Naive thymus-derived CD4-positive, alpha-beta T cell (primary cell): ENCODE data around the gene JDP2. TPM values are rescaled to one million over a fixed set of nuclear protein-coding genes. Genes with fewer than 3 reads are reported as not detected.
A peak's percentile ranks its signal among the peaks of the same experiment; 100 is the strongest.

ENCODE experiments used
- ATAC-seq: fragments of 150-1000 bp; cut with Tn5 transposase; 2 replicates; pipeline ENCODE4 v1.10.0; 2021; ENCODE audit warnings: mild to moderate bottlenecking, moderate library complexity
- CTCF ChIA-PET: fragments of 350-600 bp; sonication (Branson Sonifier 250); formaldehyde crosslinking; loops from one replicate; lab custom pipeline; 2021; ENCODE audit warnings: antibody characterized with exemption; lab: Charles Lee
- POLR2A ChIA-PET: fragments of 350-600 bp; sonication (Branson Sonifier 250); formaldehyde crosslinking; loops from one replicate; lab custom pipeline; 2021; ENCODE audit warnings: antibody characterized with exemption, inconsistent platforms; lab: Charles Lee
- DNase-seq, 9 donors: peaks; one replicate each; pipeline versions ENCODE4 v3.0.0 to v3.0.0-alpha.2; 2020 to 2022; ENCODE audit warnings: mixed read lengths in 1 of 9
- H3K27ac ChIP-seq: one replicate; pipeline ENCODE4 v1.7.0; 2013; ENCODE audit warnings: mild to moderate bottlenecking, low read depth, low read length, moderate library complexity
- H3K27me3 ChIP-seq, 2 donors: one replicate each; pipeline ENCODE4 v1.7.0; 2013; ENCODE audit warnings: low read length in 2 of 2, mild to moderate bottlenecking in 2 of 2, moderate library complexity in 2 of 2; ENCODE audit not compliant: control insufficient read depth in 2 of 2, insufficient read depth in 2 of 2
- H3K36me3 ChIP-seq, 3 experiments: 1 replicate in 2 of 3; 2 replicates in 1 of 3; pipeline ENCODE4 v1.7.0; 2013; ENCODE audit warnings: low read length in 3 of 3, mild to moderate bottlenecking in 3 of 3, moderate library complexity in 1 of 3; ENCODE audit not compliant: insufficient read depth in 3 of 3, control insufficient read depth in 2 of 3
- H3K4me1 ChIP-seq, 2 donors: one replicate each; pipeline ENCODE4 v1.7.0; 2013; ENCODE audit warnings: low read length in 2 of 2, mild to moderate bottlenecking in 2 of 2, moderate library complexity in 1 of 2; ENCODE audit not compliant: control insufficient read depth in 2 of 2, insufficient read depth in 2 of 2
- H3K4me3 ChIP-seq: 2 replicates; pipeline ENCODE4 v1.7.0; 2013; ENCODE audit warnings: mild to moderate bottlenecking, low read length
- H3K9me3 ChIP-seq, 3 experiments: 1 replicate in 2 of 3; 2 replicates in 1 of 3; pipeline ENCODE4 v1.7.0; 2013; ENCODE audit warnings: low read length in 3 of 3; ENCODE audit not compliant: control insufficient read depth in 2 of 3
- H3K27ac Mint-ChIP-seq, 9 donors: one replicate each; pipeline ENCODE4 v1.8.0; 2020 to 2022; ENCODE audit warnings: mixed read lengths in 9 of 9, mild to moderate bottlenecking in 8 of 9, moderate library complexity in 5 of 9, inconsistent platforms in 2 of 9
- H3K27me3 Mint-ChIP-seq, 5 donors: one replicate each; pipeline ENCODE4 v1.8.0; 2021 to 2022; ENCODE audit warnings: mixed read lengths in 5 of 5, mild to moderate bottlenecking in 1 of 5
- H3K36me3 Mint-ChIP-seq, 5 donors: one replicate each; pipeline ENCODE4 v1.8.0; 2020 to 2022; ENCODE audit warnings: mixed read lengths in 5 of 5, mild to moderate bottlenecking in 3 of 5, inconsistent platforms in 1 of 5
- H3K4me1 Mint-ChIP-seq, 7 donors: one replicate each; pipeline ENCODE4 v1.8.0; 2020 to 2022; ENCODE audit warnings: mixed read lengths in 7 of 7, mild to moderate bottlenecking in 3 of 7, inconsistent platforms in 1 of 7
- H3K4me3 Mint-ChIP-seq, 10 donors: one replicate each; pipeline ENCODE4 v1.8.0; 2020 to 2022; ENCODE audit warnings: mild to moderate bottlenecking in 10 of 10, mixed read lengths in 10 of 10, moderate library complexity in 6 of 10, inconsistent platforms in 2 of 10
- H3K9me3 Mint-ChIP-seq, 11 donors: one replicate each; pipeline ENCODE4 v1.8.0; 2020 to 2022; ENCODE audit warnings: mixed read lengths in 11 of 11, mild to moderate bottlenecking in 4 of 11, inconsistent platforms in 1 of 11, moderate library complexity in 1 of 11
- intact Hi-C, 2 donors: fragments of 100-400 bp; cut with micrococcal nuclease; formaldehyde crosslinking; loops; one replicate each; pipeline ENCODE4 v1.15.1; 2023
- polyA plus RNA-seq, 2 donors: library from polyadenylated mRNA; unstranded; fragments of 300-500 nt; fragmentation: Illumina TruSeq; gene quantifications; one replicate each; pipeline ENCODE4 v1.2.3, GENCODE V29; 2021
- total RNA-seq, 6 experiments: library from RNA in 5 of 6; stranded (reverse) in 5 of 6; gene quantifications; 1 replicate in 5 of 6; 2 replicates in 1 of 6; pipeline ENCODE4 v1.2.3 and lab custom pipeline; 2021 to 2026

The JDP2 gene
- total and polyA plus RNA-seq, 7 experiments from 2014 or later, result 0.86 to 29.0 (median 1.5) TPM; not detected in 2

DNA sequence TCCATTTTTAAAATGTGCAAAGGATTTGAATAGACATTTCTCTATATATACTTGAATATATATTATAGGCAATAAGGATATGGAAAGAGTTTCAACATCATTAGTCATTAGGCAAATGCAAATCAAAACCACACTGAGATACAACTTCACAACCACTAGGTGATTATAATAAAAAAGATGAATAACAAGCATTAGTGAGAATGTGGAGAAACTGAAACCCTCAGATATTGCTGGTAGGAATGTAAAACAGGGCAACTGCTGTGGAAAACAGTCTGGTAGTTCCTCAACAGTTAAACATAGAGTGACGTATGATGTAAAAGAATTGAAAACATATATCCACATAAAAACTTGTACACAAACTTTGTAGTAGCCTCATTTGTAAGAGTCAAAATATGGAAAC, 82.7 kb downstream of the JDP2 start:
- H3K36me3 ChIP-seq, result no peaks in the 10 kb centered on the region
- no peak overlapping the region for H3K4me3 ChIP-seq
- Mint-ChIP-seq H3K36me3 (peaks cover 0 to 16% (median 9%) of the 10 kb centered on the region in 5 donors), H3K9me3 (peaks cover 0 to 44% (median 15%) of the 10 kb centered on the region in 11 donors), H3K27ac (no peak overlapping the region), H3K4me3 (no peak overlapping the region), H3K27me3 (no peaks in the 10 kb centered on the region), H3K4me1 (peaks cover 3 to 13% (median 7%) of the 10 kb centered on the region in 7 donors)
- H3K9me3 ChIP-seq, result peaks cover 0 to 6% (median 3%) of the 10 kb centered on the region in 3 experiments
- POLR2A ChIA-PET, result no interaction called here
- no peaks in the 10 kb centered on the region for H3K27me3 ChIP-seq
- intact Hi-C loops, result no loop called here
- ATAC-seq, result no peak
- peaks cover 8 to 17% of the 10 kb centered on the region in 2 donors for H3K4me1 ChIP-seq
- no peak overlapping the region for H3K27ac ChIP-seq
- CTCF ChIA-PET, result no interaction called here
- DNase-seq, result no peak

DNA sequence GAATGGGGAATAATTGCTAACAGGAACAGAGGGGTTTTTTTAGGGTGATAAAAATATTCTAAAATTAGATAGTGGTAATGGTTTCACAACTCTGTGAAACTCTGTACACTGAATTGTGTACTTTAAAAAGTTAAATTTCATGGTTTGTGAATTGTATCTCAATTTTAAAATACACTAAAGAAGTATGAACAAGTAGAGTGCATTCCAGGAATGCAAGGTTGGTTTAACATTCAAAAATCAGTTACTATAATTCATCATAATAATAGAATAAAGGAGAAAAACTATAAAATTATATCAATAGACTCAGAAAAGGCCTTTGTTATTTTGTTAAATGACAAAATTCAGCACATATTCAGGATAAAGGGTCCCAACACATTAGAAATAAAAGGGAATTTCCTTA, 83.4 kb downstream of the JDP2 start:
- peaks cover 0 to 16% (median 9%) of the 10 kb centered on the region in 5 donors for H3K36me3 Mint-ChIP-seq

DNA sequence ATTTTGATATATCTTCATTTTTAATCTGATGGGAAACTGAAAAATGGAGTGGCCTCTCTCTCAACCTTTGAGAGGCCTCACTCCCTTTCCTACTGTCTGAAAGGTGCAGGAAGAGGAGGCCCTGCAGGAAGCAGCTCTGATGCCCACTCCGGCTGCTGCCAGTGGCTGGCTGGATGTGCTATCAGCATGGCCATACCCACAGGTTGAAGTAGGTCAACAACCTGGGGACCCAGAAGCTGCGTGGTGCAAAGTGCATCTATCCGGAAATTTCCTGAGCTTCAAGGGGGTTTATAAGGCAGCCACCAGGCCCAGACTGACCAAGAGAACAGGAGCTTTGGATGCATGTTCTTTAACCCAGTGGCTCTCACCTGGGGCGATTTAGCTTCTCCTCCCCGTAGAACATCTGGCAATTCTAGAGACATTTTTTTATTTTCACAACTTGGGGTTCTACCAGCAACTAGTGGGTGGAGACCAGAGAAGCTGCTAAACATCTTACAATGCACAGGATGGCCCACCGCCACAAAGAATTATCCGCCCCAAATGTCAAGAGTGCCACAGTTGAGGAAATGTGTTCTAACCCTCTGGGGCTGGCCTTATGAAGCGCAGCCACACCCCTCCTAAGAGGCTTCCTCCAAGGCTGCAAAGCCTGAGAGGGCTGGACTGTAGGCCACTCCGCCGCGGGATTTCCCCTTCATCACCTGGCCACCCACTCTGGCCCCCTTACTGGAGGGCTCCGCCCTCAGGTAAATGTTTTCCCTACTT, 86.3 kb downstream of the JDP2 start:
- Histone ChIP-seq H3K4me3 (peak overlapping the region; percentile 45), H3K9me3 (peaks cover 0 to 6% (median 3%) of the 10 kb centered on the region in 3 experiments), H3K27ac (no peak overlapping the region), H3K4me1 (peaks cover 11 to 28% of the 10 kb centered on the region in 2 donors), H3K27me3 (no peaks in the 10 kb centered on the region), H3K36me3 (no peaks in the 10 kb centered on the region)
- intact Hi-C loops, result loop anchor here in 1 of 2 donors (1.0 kb wide), 1 partner anchor 8 kb away; the partner anchor contains the start of gene BATF
- H3K4me1 Mint-ChIP-seq, result peaks cover 11 to 33% (median 17%) of the 10 kb centered on the region in 7 donors
- ATAC-seq (peak; percentile 51), DNase-seq (no peak)
- H3K4me3 Mint-ChIP-seq, result peak overlapping the region in 3 of 10 donors; percentile 10 to 71 (median 59)
- peaks cover 0 to 24% (median 11%) of the 10 kb centered on the region in 11 donors for H3K9me3 Mint-ChIP-seq
- ChIA-PET POLR2A (no interaction called here), CTCF (interaction anchor here (1.4 kb wide), 1 partner anchor 63 kb away, joined by 4 read pairs; no protein-coding TSS in a partner anchor)
- peaks cover 0 to 12% (median 5%) of the 10 kb centered on the region in 5 donors for H3K36me3 Mint-ChIP-seq
- no peaks in the 10 kb centered on the region for H3K27me3 Mint-ChIP-seq
- H3K27ac Mint-ChIP-seq, result peak overlapping the region in 1 of 9 donors; percentile 36

More for the DNA sequence above, 83.4 kb downstream of the JDP2 start:
- Histone ChIP-seq H3K27ac (no peak overlapping the region), H3K27me3 (no peaks in the 10 kb centered on the region), H3K9me3 (peaks cover 0 to 6% (median 3%) of the 10 kb centered on the region in 3 experiments), H3K36me3 (no peaks in the 10 kb centered on the region), H3K4me3 (no peak overlapping the region), H3K4me1 (peaks cover 11 to 23% of the 10 kb centered on the region in 2 donors)
- ChIA-PET POLR2A (no interaction called here), CTCF (interaction anchor here (0.6 kb wide), 1 partner anchor 149 kb away, joined by 3 read pairs; the partner anchor contains the start of gene ERG28)
- intact Hi-C loops, result no loop called here
- no peaks in the 10 kb centered on the region for H3K27me3 Mint-ChIP-seq
- DNase-seq, result no peak
- H3K4me1 Mint-ChIP-seq, result peaks cover 9 to 19% (median 13%) of the 10 kb centered on the region in 7 donors
- H3K4me3 Mint-ChIP-seq, result no peak overlapping the region
- peaks cover 0 to 38% (median 15%) of the 10 kb centered on the region in 11 donors for H3K9me3 Mint-ChIP-seq
- ATAC-seq, result no peak
- H3K27ac Mint-ChIP-seq, result no peak overlapping the region

DNA sequence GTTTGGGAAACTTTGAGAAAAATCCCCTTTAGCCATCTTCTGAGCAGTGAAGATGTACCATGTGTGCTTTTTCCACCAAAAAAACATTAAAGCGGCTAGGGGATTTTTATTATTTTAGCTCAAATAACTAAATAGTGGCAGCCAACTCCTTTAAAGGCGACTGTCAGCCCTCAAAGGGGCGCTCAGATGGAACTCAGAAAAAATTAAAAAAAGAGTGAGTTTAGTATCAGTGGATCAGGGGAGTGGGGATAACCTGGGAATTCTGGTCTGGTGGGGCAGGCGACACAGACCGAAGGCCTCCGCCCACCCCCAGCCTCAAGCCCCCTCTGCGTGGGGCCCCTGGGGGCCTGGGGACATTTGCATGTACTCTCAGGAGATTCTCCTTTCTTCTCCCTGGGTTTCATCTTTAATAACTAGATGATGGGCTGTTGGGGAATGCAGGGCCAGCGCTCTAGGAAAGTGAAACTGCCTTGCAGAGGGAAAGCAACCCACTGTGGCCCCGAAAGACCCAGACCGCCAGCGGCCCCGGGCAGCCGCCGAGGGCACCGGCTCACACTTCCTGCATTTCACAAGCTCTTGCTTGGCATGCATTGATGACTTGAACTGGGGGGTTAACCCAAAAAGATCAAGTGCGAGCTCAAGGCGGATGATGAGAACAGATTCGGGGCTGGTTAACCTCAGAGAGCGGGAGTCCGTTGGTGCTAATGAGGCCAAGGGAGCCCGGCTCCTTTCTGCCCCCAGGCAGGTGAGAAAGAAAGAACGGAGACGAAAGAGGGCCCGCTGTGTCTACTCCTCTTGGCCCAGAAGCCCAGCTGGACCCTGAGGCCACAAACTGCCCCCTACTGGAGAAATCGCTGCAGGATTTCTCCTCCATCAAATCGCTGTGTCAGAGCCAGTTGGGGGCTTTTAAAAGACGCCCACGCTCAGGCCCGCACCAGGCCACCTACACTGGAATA, 87.1 kb downstream of the JDP2 start:
- Mint-ChIP-seq H3K36me3 (peaks cover 0 to 8% (median 5%) of the 10 kb centered on the region in 5 donors), H3K27me3 (no peaks in the 10 kb centered on the region), H3K4me3 (peak overlapping the region; percentile 53 to 88 (median 80)), H3K4me1 (peaks cover 11 to 36% (median 19%) of the 10 kb centered on the region in 7 donors), H3K27ac (peak overlapping the region; percentile 36 to 94 (median 80)), H3K9me3 (peaks cover 0 to 18% (median 10%) of the 10 kb centered on the region in 11 donors)
- peak overlapping the region; percentile 45 for H3K4me3 ChIP-seq
- H3K36me3 ChIP-seq, result no peaks in the 10 kb centered on the region
- CTCF ChIA-PET, result interaction anchor here (0.6 to 1.4 kb wide), 2 partner anchors 62 to 384 kb away, joined by 3 to 4 read pairs; no protein-coding TSS in a partner anchor
- intact Hi-C loops, result no loop called here
- peak in 4 of 9 donors; percentile 17 to 32 (median 25) for DNase-seq
- POLR2A ChIA-PET, result interaction anchor here (0.6 to 1.1 kb wide), 3 partner anchors 11 to 146 kb away, joined by 3 read pairs; partner anchors contain the start of gene TTLL5
- peak; percentile 78 for ATAC-seq
- peaks cover 0 to 6% (median 3%) of the 10 kb centered on the region in 3 experiments for H3K9me3 ChIP-seq
- no peaks in the 10 kb centered on the region for H3K27me3 ChIP-seq
- peaks cover 11 to 28% of the 10 kb centered on the region in 2 donors for H3K4me1 ChIP-seq
- H3K27ac ChIP-seq, result peak overlapping the region; percentile 16

DNA sequence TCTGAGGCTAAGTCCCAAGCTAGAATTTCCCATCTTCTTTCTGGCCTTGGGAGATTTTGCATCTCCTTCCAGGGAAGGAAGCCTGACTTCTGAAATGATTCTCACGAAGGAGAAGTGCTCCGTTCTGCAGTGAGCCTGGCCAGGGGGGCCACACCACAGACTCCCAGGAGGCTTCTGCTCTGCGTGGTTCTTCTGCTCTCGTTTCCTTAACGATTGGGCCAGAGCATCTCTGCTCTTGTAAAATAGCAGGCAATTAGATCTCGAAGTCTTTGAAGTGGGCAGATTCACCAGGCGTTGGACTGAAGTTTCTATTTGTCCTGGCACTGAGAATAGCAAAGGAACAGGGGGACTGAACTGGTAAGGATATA, 87.8 kb downstream of the JDP2 start:
- Histone ChIP-seq H3K9me3 (peaks cover 0 to 5% (median 3%) of the 10 kb centered on the region in 3 experiments), H3K4me3 (peak overlapping the region; percentile 45), H3K4me1 (peaks cover 11 to 28% of the 10 kb centered on the region in 2 donors), H3K27me3 (no peaks in the 10 kb centered on the region), H3K36me3 (no peaks in the 10 kb centered on the region), H3K27ac (no peak overlapping the region)
- H3K9me3 Mint-ChIP-seq, result peaks cover 0 to 13% (median 6%) of the 10 kb centered on the region in 11 donors
- ChIA-PET POLR2A (interaction anchor here (0.6 to 1.1 kb wide), 3 partner anchors 11 to 146 kb away, joined by 3 read pairs; partner anchors contain the start of gene TTLL5), CTCF (interaction anchor here (0.6 to 1.4 kb wide), 2 partner anchors 61 to 384 kb away, joined by 3 to 4 read pairs; no protein-coding TSS in a partner anchor)
- H3K27me3 Mint-ChIP-seq, result no peaks in the 10 kb centered on the region
- peak; percentile 49 for ATAC-seq
- peak overlapping the region in 6 of 10 donors; percentile 49 to 87 (median 80) for H3K4me3 Mint-ChIP-seq
- intact Hi-C loops, result no loop called here
- H3K36me3 Mint-ChIP-seq, result peaks cover 0 to 6% (median 5%) of the 10 kb centered on the region in 5 donors
- H3K4me1 Mint-ChIP-seq, result peaks cover 11 to 42% (median 24%) of the 10 kb centered on the region in 7 donors
- H3K27ac Mint-ChIP-seq, result peak overlapping the region in 4 of 9 donors; percentile 55 to 83 (median 72)
- DNase-seq, result no peak
